ENCODE results near the gene CHST9. TPM values are rescaled to one million over a fixed set of nuclear protein-coding genes. Genes with fewer than 3 reads are reported as not detected.

Gene CHST9
- total and polyA plus RNA-seq, 3 experiments from 2014 or later, result not detected

DNA sequence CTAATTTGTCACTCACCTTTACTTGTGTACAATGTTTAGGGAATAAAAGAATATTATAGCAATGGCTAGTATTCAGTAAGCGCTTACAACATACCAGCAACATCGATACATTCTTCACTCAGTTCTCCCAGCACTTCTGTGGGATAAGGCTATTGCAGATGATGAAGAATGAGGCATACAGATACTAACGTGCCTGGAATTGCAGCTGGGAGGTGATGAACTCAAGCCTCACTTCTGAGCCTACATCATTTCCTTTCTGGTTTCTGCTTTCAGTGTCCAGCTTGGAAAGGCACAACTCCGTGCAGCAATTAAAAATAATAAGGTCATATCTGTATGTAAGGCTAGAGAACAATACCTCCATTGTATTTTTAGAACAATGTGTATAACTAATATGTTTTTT is 224.2 kb downstream of the CHST9 start:
- no peak overlapping the region for H3K27ac ChIP-seq (ENCODE audit: low read depth, low read length)
- H3K9me3 Mint-ChIP-seq, result peaks cover 0 to 12% (median 3%) of the 10 kb centered on the region in 5 donors
- no peaks in the 10 kb centered on the region for H3K27me3 ChIP-seq (ENCODE audit: insufficient read depth, low read length, poor library complexity, severe bottlenecking)
- H3K4me1 Mint-ChIP-seq, result no peaks in the 10 kb centered on the region
- POLR2A ChIA-PET, result no interaction called here
- H3K36me3 ChIP-seq (ENCODE audit: insufficient read depth, low read length), result no peaks in the 10 kb centered on the region
- no peaks in the 10 kb centered on the region for H3K9me3 ChIP-seq (ENCODE audit: low read length)
- CTCF ChIA-PET, result no interaction called here
- H3K4me1 ChIP-seq (ENCODE audit: insufficient read depth, low read length), result no peaks in the 10 kb centered on the region
- DNase-seq, result no peak
- H3K36me3 Mint-ChIP-seq, result no peaks in the 10 kb centered on the region
- peaks cover 0 to 2% of the 10 kb centered on the region in 2 donors for H3K27me3 Mint-ChIP-seq
- no peak overlapping the region for H3K4me3 Mint-ChIP-seq
- H3K4me3 ChIP-seq (ENCODE audit: low read length), result no peak overlapping the region
- no peak overlapping the region for H3K27ac Mint-ChIP-seq

- H3K4me1 ChIP-seq (ENCODE audit: insufficient read depth, low read length), result no peaks in the 10 kb centered on the region
- H3K27ac ChIP-seq (ENCODE audit: low read depth, low read length), result no peak overlapping the region
- H3K4me1 Mint-ChIP-seq, result no peaks in the 10 kb centered on the region
- DNase-seq, result no peak
- H3K36me3 Mint-ChIP-seq, result no peaks in the 10 kb centered on the region
- H3K27me3 ChIP-seq (ENCODE audit: insufficient read depth, low read length, poor library complexity, severe bottlenecking), result no peaks in the 10 kb centered on the region
- H3K4me3 ChIP-seq (ENCODE audit: low read length), result no peak overlapping the region
- H3K27ac Mint-ChIP-seq, result no peak overlapping the region
- no peaks in the 10 kb centered on the region for H3K27me3 Mint-ChIP-seq
- ChIA-PET CTCF (no interaction called here), POLR2A (no interaction called here)
- peaks cover 0 to 17% (median 3%) of the 10 kb centered on the region in 5 donors for H3K9me3 Mint-ChIP-seq
- H3K36me3 ChIP-seq (ENCODE audit: insufficient read depth, low read length), result no peaks in the 10 kb centered on the region
- H3K4me3 Mint-ChIP-seq, result no peak overlapping the region
- no peaks in the 10 kb centered on the region for H3K9me3 ChIP-seq (ENCODE audit: low read length)
These were observed 228.2 kb downstream of the CHST9 start for GRCh38 chr18:26956863-26957262.

DNA sequence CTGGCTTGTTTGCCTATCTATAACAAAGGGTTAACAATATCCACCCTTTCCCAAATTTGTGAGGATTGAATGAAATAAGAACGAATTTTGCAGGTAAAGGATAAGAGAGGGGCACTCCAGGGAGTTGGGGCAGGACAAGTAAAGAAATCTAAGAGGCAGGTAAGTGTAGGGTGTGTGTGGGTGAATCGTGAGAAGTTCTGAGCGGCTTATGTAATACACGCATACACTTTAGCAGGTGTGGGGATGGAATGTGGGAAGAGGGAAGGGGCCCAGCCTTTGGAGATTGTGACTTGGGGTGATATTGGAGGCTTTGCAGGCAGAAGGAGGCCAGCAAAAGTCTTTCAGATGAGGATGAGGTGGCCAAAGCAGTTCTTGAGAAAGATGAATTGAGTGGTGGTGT is 236.4 kb downstream of the CHST9 start:
- DNase-seq, result no peak
- Mint-ChIP-seq H3K9me3 (peaks cover 3 to 12% (median 8%) of the 10 kb centered on the region in 5 donors), H3K4me1 (no peaks in the 10 kb centered on the region), H3K27ac (no peak overlapping the region), H3K4me3 (no peak overlapping the region), H3K27me3 (no peaks in the 10 kb centered on the region), H3K36me3 (no peaks in the 10 kb centered on the region)
- Histone ChIP-seq H3K36me3 (ENCODE audit: insufficient read depth, low read length) (no peaks in the 10 kb centered on the region), H3K27ac (ENCODE audit: low read depth, low read length) (no peak overlapping the region), H3K4me3 (ENCODE audit: low read length) (no peak overlapping the region), H3K9me3 (ENCODE audit: low read length) (no peaks in the 10 kb centered on the region), H3K4me1 (ENCODE audit: insufficient read depth, low read length) (no peaks in the 10 kb centered on the region), H3K27me3 (ENCODE audit: insufficient read depth, low read length, poor library complexity, severe bottlenecking) (no peaks in the 10 kb centered on the region)
- POLR2A ChIA-PET, result no interaction called here
- CTCF ChIA-PET, result no interaction called here

- H3K27ac Mint-ChIP-seq, result no peak overlapping the region
- DNase-seq, result no peak
These were observed 241.2 kb downstream of the CHST9 start for GRCh38 chr18:26943906-26944305.

GRCh38 chr18:26941584-26941983 is 243.5 kb downstream of the CHST9 start:
- H3K36me3 Mint-ChIP-seq, result no peaks in the 10 kb centered on the region
- Histone ChIP-seq H3K9me3 (ENCODE audit: low read length) (no peaks in the 10 kb centered on the region), H3K4me3 (ENCODE audit: low read length) (no peak overlapping the region), H3K27ac (ENCODE audit: low read depth, low read length) (no peak overlapping the region), H3K4me1 (ENCODE audit: insufficient read depth, low read length) (no peaks in the 10 kb centered on the region), H3K27me3 (ENCODE audit: insufficient read depth, low read length, poor library complexity, severe bottlenecking) (no peaks in the 10 kb centered on the region), H3K36me3 (ENCODE audit: insufficient read depth, low read length) (no peaks in the 10 kb centered on the region)
- H3K9me3 Mint-ChIP-seq, result peaks cover 0 to 8% (median 4%) of the 10 kb centered on the region in 5 donors
- H3K4me1 Mint-ChIP-seq, result no peaks in the 10 kb centered on the region
- no peak overlapping the region for H3K4me3 Mint-ChIP-seq
- H3K27ac Mint-ChIP-seq, result no peak overlapping the region
- no peaks in the 10 kb centered on the region for H3K27me3 Mint-ChIP-seq
- ChIA-PET POLR2A (no interaction called here), CTCF (no interaction called here)
- DNase-seq, result no peak

More at GRCh38 chr18:26943906-26944305, 241.2 kb downstream of the CHST9 start:
- Histone ChIP-seq H3K27me3 (ENCODE audit: insufficient read depth, low read length, poor library complexity, severe bottlenecking) (no peaks in the 10 kb centered on the region), H3K4me1 (ENCODE audit: insufficient read depth, low read length) (no peaks in the 10 kb centered on the region), H3K4me3 (ENCODE audit: low read length) (no peak overlapping the region), H3K9me3 (ENCODE audit: low read length) (no peaks in the 10 kb centered on the region), H3K27ac (ENCODE audit: low read depth, low read length) (no peak overlapping the region), H3K36me3 (ENCODE audit: insufficient read depth, low read length) (no peaks in the 10 kb centered on the region)
- peaks cover under 1 to 9% (median 3%) of the 10 kb centered on the region in 5 donors for H3K9me3 Mint-ChIP-seq
- H3K27me3 Mint-ChIP-seq, result no peaks in the 10 kb centered on the region
- ChIA-PET POLR2A (no interaction called here), CTCF (no interaction called here)
- H3K36me3 Mint-ChIP-seq, result no peaks in the 10 kb centered on the region
- H3K4me1 Mint-ChIP-seq, result no peaks in the 10 kb centered on the region
- H3K4me3 Mint-ChIP-seq, result no peak overlapping the region

- Mint-ChIP-seq H3K27me3 (no peaks in the 10 kb centered on the region), H3K9me3 (peaks cover 0 to 4% (median 2%) of the 10 kb centered on the region in 5 donors), H3K36me3 (no peaks in the 10 kb centered on the region), H3K27ac (no peak overlapping the region), H3K4me3 (no peak overlapping the region), H3K4me1 (no peaks in the 10 kb centered on the region)
- Histone ChIP-seq H3K4me1 (ENCODE audit: insufficient read depth, low read length) (no peaks in the 10 kb centered on the region), H3K27me3 (ENCODE audit: insufficient read depth, low read length, poor library complexity, severe bottlenecking) (no peaks in the 10 kb centered on the region), H3K27ac (ENCODE audit: low read depth, low read length) (no peak overlapping the region), H3K9me3 (ENCODE audit: low read length) (no peaks in the 10 kb centered on the region), H3K36me3 (ENCODE audit: insufficient read depth, low read length) (no peaks in the 10 kb centered on the region), H3K4me3 (ENCODE audit: low read length) (no peak overlapping the region)
- POLR2A ChIA-PET, result no interaction called here
- CTCF ChIA-PET, result no interaction called here
- DNase-seq, result no peak
These were observed 244.2 kb downstream of the CHST9 start for GRCh38 chr18:26940744-26941398.

- Histone ChIP-seq H3K27ac (ENCODE audit: low read depth, low read length) (no peak overlapping the region), H3K4me1 (ENCODE audit: insufficient read depth, low read length) (no peaks in the 10 kb centered on the region), H3K9me3 (ENCODE audit: low read length) (no peaks in the 10 kb centered on the region), H3K4me3 (ENCODE audit: low read length) (no peak overlapping the region), H3K36me3 (ENCODE audit: insufficient read depth, low read length) (no peaks in the 10 kb centered on the region), H3K27me3 (ENCODE audit: insufficient read depth, low read length, poor library complexity, severe bottlenecking) (no peaks in the 10 kb centered on the region)
- ChIA-PET POLR2A (no interaction called here), CTCF (no interaction called here)
- Mint-ChIP-seq H3K9me3 (peaks cover 2 to 13% (median 7%) of the 10 kb centered on the region in 5 donors), H3K27me3 (no peaks in the 10 kb centered on the region), H3K36me3 (no peaks in the 10 kb centered on the region), H3K4me1 (no peaks in the 10 kb centered on the region), H3K27ac (no peak overlapping the region), H3K4me3 (no peak overlapping the region)
- no peak for DNase-seq
These were observed 253.4 kb downstream of the CHST9 start for GRCh38 chr18:26931659-26932058.

DNA sequence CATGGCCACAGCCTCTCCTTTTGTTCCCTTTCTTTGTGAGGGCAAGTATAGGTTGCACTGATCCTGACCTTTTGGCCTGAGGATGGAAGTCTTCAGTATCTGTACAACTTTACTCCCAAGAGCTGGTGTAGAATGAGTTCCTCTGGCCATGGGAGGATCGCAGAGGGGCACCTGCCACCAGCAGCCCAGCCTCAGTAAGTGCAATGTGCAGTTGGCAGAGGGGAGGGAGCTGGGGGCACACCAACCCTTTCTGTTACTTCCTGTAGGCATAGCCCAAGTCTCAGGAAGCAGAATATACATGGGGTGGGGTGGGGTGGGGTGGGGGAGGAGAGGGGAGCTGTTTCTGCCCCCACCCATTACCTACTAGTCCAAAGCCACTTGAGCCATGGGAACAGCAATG is 254.5 kb downstream of the CHST9 start:
- Mint-ChIP-seq H3K4me1 (no peaks in the 10 kb centered on the region), H3K4me3 (no peak overlapping the region), H3K27ac (no peak overlapping the region), H3K27me3 (no peaks in the 10 kb centered on the region), H3K36me3 (no peaks in the 10 kb centered on the region), H3K9me3 (peaks cover 2 to 13% (median 8%) of the 10 kb centered on the region in 5 donors)
- no peaks in the 10 kb centered on the region for H3K36me3 ChIP-seq (ENCODE audit: insufficient read depth, low read length)
- ChIA-PET CTCF (no interaction called here), POLR2A (no interaction called here)
- H3K27ac ChIP-seq (ENCODE audit: low read depth, low read length), result no peak overlapping the region
- H3K4me1 ChIP-seq (ENCODE audit: insufficient read depth, low read length), result no peaks in the 10 kb centered on the region
- H3K27me3 ChIP-seq (ENCODE audit: insufficient read depth, low read length, poor library complexity, severe bottlenecking), result no peaks in the 10 kb centered on the region
- no peaks in the 10 kb centered on the region for H3K9me3 ChIP-seq (ENCODE audit: low read length)
- no peak for DNase-seq
- H3K4me3 ChIP-seq (ENCODE audit: low read length), result no peak overlapping the region
